H9 (cell line): ENCODE results near the gene NCOA1. TPM values are rescaled to one million over a fixed set of nuclear protein-coding genes. Genes with fewer than 3 reads are reported as not detected.

Source experiments
- DNase-seq: peaks from one replicate; pipeline ENCODE4 v3.0.0-alpha.2; 2017
- H2AFZ ChIP-seq: one replicate; pipeline ENCODE4 v1.6.1; 2013; ENCODE audit warnings: mild to moderate bottlenecking, low read length, control low read depth, moderate library complexity
- H2AK5ac ChIP-seq: 2 replicates; pipeline ENCODE4 v1.6.1; 2013; ENCODE audit warnings: low read length, control low read depth, mixed read lengths; ENCODE audit not compliant: insufficient read length
- H2BK120ac ChIP-seq: one replicate; pipeline ENCODE4 v1.6.1; 2013; ENCODE audit warnings: low read depth, mild to moderate bottlenecking, low read length, control low read depth, inconsistent platforms; ENCODE audit not compliant: poor library complexity, severe bottlenecking
- H2BK12ac ChIP-seq: 2 replicates; pipeline ENCODE4 v1.6.1; 2013; ENCODE audit warnings: low read length, control low read depth, mixed read lengths, low read depth; ENCODE audit not compliant: insufficient read length
- H2BK15ac ChIP-seq: 2 replicates; pipeline ENCODE4 v1.6.1; 2013; ENCODE audit warnings: low read depth, low read length, control low read depth
- H2BK20ac ChIP-seq: one replicate; pipeline ENCODE4 v1.6.1; 2013; ENCODE audit warnings: low read depth, mild to moderate bottlenecking, low read length, control low read depth, inconsistent platforms; ENCODE audit not compliant: poor library complexity, severe bottlenecking
- H2BK5ac ChIP-seq: 2 replicates; pipeline ENCODE4 v1.6.1; 2013; ENCODE audit warnings: low read length, control low read depth, mixed read lengths; ENCODE audit not compliant: insufficient read length
- H3K14ac ChIP-seq: 2 replicates; pipeline ENCODE4 v1.6.1; 2013; ENCODE audit warnings: low read length, control low read depth; ENCODE audit not compliant: insufficient read depth
- H3K18ac ChIP-seq: 2 replicates; pipeline ENCODE4 v1.6.1; 2013; ENCODE audit warnings: low read depth, mild to moderate bottlenecking, mixed read lengths, low read length, control low read depth; ENCODE audit not compliant: insufficient read length
- H3K23ac ChIP-seq: 2 replicates; pipeline ENCODE4 v1.6.1; 2013; ENCODE audit warnings: low read length, control low read depth, mixed read lengths, low read depth; ENCODE audit not compliant: insufficient read length
- H3K23me2 ChIP-seq: 2 replicates; pipeline ENCODE4 v1.6.1; 2013; ENCODE audit warnings: low read depth, mild to moderate bottlenecking, mixed read lengths, low read length, control low read depth; ENCODE audit not compliant: insufficient read length, poor library complexity, severe bottlenecking
- H3K27ac ChIP-seq: 2 replicates; pipeline ENCODE4 v1.5.1; 2013; ENCODE audit warnings: low read length, control low read depth, mixed read lengths, low read depth; ENCODE audit not compliant: insufficient read length
- H3K27me3 ChIP-seq: 2 replicates; pipeline ENCODE4 v1.6.1; 2013; ENCODE audit warnings: low read length, control low read depth, inconsistent platforms; ENCODE audit not compliant: insufficient read depth
- H3K4ac ChIP-seq: 2 replicates; pipeline ENCODE4 v1.6.1; 2013; ENCODE audit warnings: low read depth, mild to moderate bottlenecking, control low read depth, inconsistent platforms, low read length, moderate library complexity
- H3K4me1 ChIP-seq: 2 replicates; pipeline ENCODE4 v1.6.1; 2013; ENCODE audit warnings: low read length, control low read depth, inconsistent platforms; ENCODE audit not compliant: insufficient read depth
- H3K4me2 ChIP-seq: 2 replicates; pipeline ENCODE4 v1.6.1; 2013; ENCODE audit warnings: low read length, control low read depth, mixed read lengths; ENCODE audit not compliant: insufficient read length, insufficient read depth
- H3K56ac ChIP-seq: 2 replicates; pipeline ENCODE4 v1.6.1; 2013; ENCODE audit warnings: low read depth, mild to moderate bottlenecking, mixed read lengths, low read length, control low read depth; ENCODE audit not compliant: insufficient read length
- H3K79me1 ChIP-seq: 2 replicates; pipeline ENCODE4 v1.6.1; 2013; ENCODE audit warnings: low read depth, mild to moderate bottlenecking, moderate library complexity, low read length, control low read depth, inconsistent platforms; ENCODE audit not compliant: insufficient read depth, poor library complexity, severe bottlenecking
- H3K79me2 ChIP-seq: 2 replicates; pipeline ENCODE4 v1.6.1; 2013; ENCODE audit warnings: low read length, control low read depth, inconsistent platforms; ENCODE audit not compliant: insufficient read depth
- H3K9ac ChIP-seq: 2 replicates; pipeline ENCODE4 v1.6.1; 2013; ENCODE audit warnings: low read length, control low read depth, mixed read lengths; ENCODE audit not compliant: insufficient read length; ENCODE audit errors: extremely low read depth
- H3K9me3 ChIP-seq: one replicate; pipeline ENCODE4 v1.6.1; 2013; ENCODE audit warnings: low read depth, low read length, inconsistent platforms; ENCODE audit not compliant: control insufficient read depth
- H3T11ph ChIP-seq: one replicate; pipeline ENCODE4 v1.6.1; 2013; ENCODE audit warnings: mild to moderate bottlenecking, low read length, control low read depth, inconsistent platforms
- H4K20me1 ChIP-seq: one replicate; pipeline ENCODE4 v1.6.1; 2013; ENCODE audit not compliant: control insufficient read depth, insufficient read length, insufficient read depth
- H4K5ac ChIP-seq: 2 replicates; pipeline ENCODE4 v1.6.1; 2013; ENCODE audit warnings: low read depth, mild to moderate bottlenecking, mixed read lengths, low read length, control low read depth; ENCODE audit not compliant: insufficient read length
- H4K8ac ChIP-seq: replicated peaks from 2 replicates; pipeline ENCODE4 v1.6.1; 2013; ENCODE audit warnings: low read length, control low read depth, mixed read lengths, low read depth; ENCODE audit not compliant: insufficient read length
- H4K91ac ChIP-seq: 2 replicates; pipeline ENCODE4 v1.6.1; 2013; ENCODE audit warnings: low read depth, mild to moderate bottlenecking, moderate library complexity, mixed read lengths, low read length, control low read depth; ENCODE audit not compliant: insufficient read length
- H3K27ac Mint-ChIP-seq, 3 experiments: 2 replicates in 2 of 3; 3 replicates in 1 of 3; pipeline ENCODE4 v1.8.0; 2020 to 2021; ENCODE audit warnings: mixed read lengths in 3 of 3, mild to moderate bottlenecking in 1 of 3, moderate library complexity in 1 of 3
- H3K27me3 Mint-ChIP-seq: 2 replicates; pipeline ENCODE4 v1.8.0; 2021; ENCODE audit warnings: low read depth, mild to moderate bottlenecking, moderate library complexity, mixed read lengths
- H3K36me3 Mint-ChIP-seq, 3 experiments: 2 replicates in 2 of 3; 3 replicates in 1 of 3; pipeline ENCODE4 v1.8.0; 2020 to 2021; ENCODE audit warnings: low read depth in 3 of 3, mixed read lengths in 3 of 3; ENCODE audit not compliant: insufficient read depth in 1 of 3
- H3K4me1 Mint-ChIP-seq, 2 experiments: 2 replicates each; pipeline ENCODE4 v1.8.0; 2020; ENCODE audit warnings: mixed read lengths in 2 of 2
- H3K4me3 Mint-ChIP-seq, 2 experiments: 2 replicates in 1 of 2; 3 replicates in 1 of 2; pipeline ENCODE4 v1.8.0; 2020 to 2021; ENCODE audit warnings: mild to moderate bottlenecking in 2 of 2, mixed read lengths in 2 of 2, moderate library complexity in 1 of 2
- H3K9me3 Mint-ChIP-seq, 2 experiments: 2 replicates in 1 of 2; 3 replicates in 1 of 2; pipeline ENCODE4 v1.8.0; 2020; ENCODE audit warnings: mild to moderate bottlenecking in 2 of 2, mixed read lengths in 2 of 2, moderate library complexity in 1 of 2
- CTCF ChIP-seq: fragments of 200-600 bp; sonication (generic); conservative IDR thresholded peaks from 3 replicates; pipeline ENCODE4 v1.8.0; 2021; ENCODE audit warnings: antibody characterized with exemption, mild to moderate bottlenecking
- total RNA-seq: library from RNA; stranded (reverse); gene quantifications from 2 replicates; pipeline ENCODE4 v1.2.1, GENCODE V29; 2021

NCOA1 gene
- total RNA-seq, 1 experiment from 2014 or later: 14.8 TPM

- no peak overlapping the region for H2BK120ac ChIP-seq
- no peaks in the 10 kb centered on the region for H3K27me3 ChIP-seq
- no peak overlapping the region for H3K23ac ChIP-seq
- H3K4me3 Mint-ChIP-seq: no peak overlapping the region
- H3K9me3 Mint-ChIP-seq: no peaks in the 10 kb centered on the region
- H4K91ac ChIP-seq: no peak overlapping the region
- H2AK5ac ChIP-seq: no peak overlapping the region
- no peak overlapping the region for H3K4me2 ChIP-seq
- H2BK15ac ChIP-seq: no peak overlapping the region
- no peak overlapping the region for H3K14ac ChIP-seq
- no peak overlapping the region for H2BK20ac ChIP-seq
- no peaks in the 10 kb centered on the region for H3K27me3 Mint-ChIP-seq
- no peaks in the 10 kb centered on the region for H3K9me3 ChIP-seq
- no peak overlapping the region for H4K5ac ChIP-seq
- no peak overlapping the region for H3K18ac ChIP-seq
- no peak overlapping the region for H4K8ac ChIP-seq
- H3K4ac ChIP-seq: no peak overlapping the region
- H3K4me1 Mint-ChIP-seq: no peaks in the 10 kb centered on the region
- H3K4me1 ChIP-seq: no peaks in the 10 kb centered on the region
- no peak overlapping the region for H3T11ph ChIP-seq
- no peak for TF ChIP-seq CTCF
- no peak overlapping the region for H3K27ac ChIP-seq
- H4K20me1 ChIP-seq: no peaks in the 10 kb centered on the region
- H2AFZ ChIP-seq: no peak overlapping the region
- H2BK12ac ChIP-seq: no peak overlapping the region
- no peak for DNase-seq
- no peaks in the 10 kb centered on the region for H3K79me1 ChIP-seq
- H3K79me2 ChIP-seq: no peaks in the 10 kb centered on the region
- H3K9ac ChIP-seq: no peak overlapping the region
- no peaks in the 10 kb centered on the region; a peak in 1 of 7 replicates for H3K36me3 Mint-ChIP-seq
- H3K56ac ChIP-seq: no peak overlapping the region
- H3K27ac Mint-ChIP-seq: no peak overlapping the region
- no peak overlapping the region for H2BK5ac ChIP-seq
- H3K23me2 ChIP-seq: no peaks in the 10 kb centered on the region
Observed at GRCh38 chr2:24731040-24731439, 240.0 kb downstream of the NCOA1 start.
